ENCODE results near the gene CHTF8.

CHTF8 gene

GRCh38 chr16:69169051-69169450 lies 36.7 kb upstream of the CHTF8 start:
- H3K4me1 ChIP-seq (ENCODE audit: control insufficient read depth in 2 of 2, insufficient read depth in 1 of 2, low read depth in 1 of 2, low read length in 2 of 2), result peaks cover 0 to 3% of the 10 kb centered on the region in 2 donors
- no peak overlapping the region for H3K4me2 ChIP-seq (ENCODE audit: insufficient read depth, low read length, poor library complexity, severe bottlenecking)
- H3K4me3 ChIP-seq (ENCODE audit: low read length in 2 of 2), result no peak overlapping the region
- peaks cover 23 to 78% of the 10 kb centered on the region in 2 donors for H3K36me3 ChIP-seq (replicated peaks in 1 of 2; ENCODE audit: control insufficient read depth in 2 of 2, insufficient read depth in 2 of 2, low read length in 2 of 2)
- H2BK5ac ChIP-seq (ENCODE audit: low read length), result no peak overlapping the region
- no peak overlapping the region for H3K23ac ChIP-seq (ENCODE audit: low read depth, low read length, poor library complexity)
- H3K27ac ChIP-seq (replicated peaks; ENCODE audit: low read length), result no peak overlapping the region
- no peak overlapping the region for H2BK120ac ChIP-seq (ENCODE audit: low read depth, low read length)
- no peak overlapping the region for H2AK5ac ChIP-seq (ENCODE audit: low read depth, low read length)
- no peaks in the 10 kb centered on the region for H3K27me3 ChIP-seq (ENCODE audit: control insufficient read depth in 3 of 3, insufficient read depth in 3 of 3, low read depth in 1 of 3, low read length in 3 of 3)
- H3K14ac ChIP-seq (ENCODE audit: low read length), result no peak overlapping the region
- no CpG with 5 or more reads among the region's 4 CpGs for WGBS, 2 donors (ENCODE audit: extremely low coverage in 2 of 2, insufficient read length in 2 of 2, insufficient replicate concordance in 1 of 2)
- H4K91ac ChIP-seq (ENCODE audit: low read depth, low read length, poor library complexity), result no peak overlapping the region
- no peaks in the 10 kb centered on the region for H3K9me3 ChIP-seq (replicated peaks in 1 of 2; ENCODE audit: control insufficient read depth in 2 of 2, insufficient read depth in 1 of 2, low read depth in 1 of 2, low read length in 2 of 2)
- no peak overlapping the region for H3K18ac ChIP-seq (ENCODE audit: low read length)
- H2AFZ ChIP-seq (ENCODE audit: low read length), result no peak overlapping the region
- H3K4ac ChIP-seq (ENCODE audit: low read length), result no peak overlapping the region
- DNase-seq (ENCODE audit: low spot score), result no peak
- H2BK12ac ChIP-seq (ENCODE audit: low read length), result no peak overlapping the region
- H3K79me1 ChIP-seq (ENCODE audit: low read depth, low read length), result no peaks in the 10 kb centered on the region
- no peak overlapping the region for H4K8ac ChIP-seq (ENCODE audit: low read depth, low read length)
- no peak overlapping the region for H3K9ac ChIP-seq (ENCODE audit: low read depth, low read length, poor library complexity)
- no peak overlapping the region for H2BK15ac ChIP-seq (ENCODE audit: low read length)

GRCh38 chr16:69166946-69167930 lies 34.9 kb upstream of the CHTF8 start:
- Histone ChIP-seq H3K79me1 (ENCODE audit: low read depth, low read length) (no peaks in the 10 kb centered on the region), H4K91ac (ENCODE audit: low read depth, low read length, poor library complexity) (no peak overlapping the region), H3K27ac (replicated peaks; ENCODE audit: low read length) (no peak overlapping the region), H3K9me3 (replicated peaks in 1 of 2; ENCODE audit: control insufficient read depth in 2 of 2, insufficient read depth in 1 of 2, low read depth in 1 of 2, low read length in 2 of 2) (no peaks in the 10 kb centered on the region), H3K9ac (ENCODE audit: low read depth, low read length, poor library complexity) (no peak overlapping the region), H3K4ac (ENCODE audit: low read length) (no peak overlapping the region), H2BK12ac (ENCODE audit: low read length) (no peak overlapping the region), H2BK5ac (ENCODE audit: low read length) (no peak overlapping the region), H2AFZ (ENCODE audit: low read length) (no peak overlapping the region), H3K4me2 (ENCODE audit: insufficient read depth, low read length, poor library complexity, severe bottlenecking) (no peak overlapping the region), H3K36me3 (replicated peaks in 1 of 2; ENCODE audit: control insufficient read depth in 2 of 2, insufficient read depth in 2 of 2, low read length in 2 of 2) (peaks cover 27 to 86% of the 10 kb centered on the region in 2 donors), H3K27me3 (ENCODE audit: control insufficient read depth in 3 of 3, insufficient read depth in 3 of 3, low read depth in 1 of 3, low read length in 3 of 3) (no peaks in the 10 kb centered on the region), H2BK15ac (ENCODE audit: low read length) (no peak overlapping the region), H2AK5ac (ENCODE audit: low read depth, low read length) (no peak overlapping the region), H3K4me1 (ENCODE audit: control insufficient read depth in 2 of 2, insufficient read depth in 1 of 2, low read depth in 1 of 2, low read length in 2 of 2) (peaks cover 0 to 3% of the 10 kb centered on the region in 2 donors), H2BK120ac (ENCODE audit: low read depth, low read length) (no peak overlapping the region), H3K23ac (ENCODE audit: low read depth, low read length, poor library complexity) (no peak overlapping the region), H3K4me3 (ENCODE audit: low read length in 2 of 2) (no peak overlapping the region), H3K18ac (ENCODE audit: low read length) (no peak overlapping the region), H4K8ac (ENCODE audit: low read depth, low read length) (no peak overlapping the region), H3K14ac (ENCODE audit: low read length) (no peak overlapping the region)
- no CpG with 5 or more reads among the region's 7 CpGs for WGBS, 2 donors (ENCODE audit: extremely low coverage in 2 of 2, insufficient read length in 2 of 2, insufficient replicate concordance in 1 of 2)
- DNase-seq (ENCODE audit: low spot score), result no peak

- H4K91ac ChIP-seq (ENCODE audit: low read depth, low read length, poor library complexity), result no peak overlapping the region
- H2BK12ac ChIP-seq (ENCODE audit: low read length), result no peak overlapping the region
- no peaks in the 10 kb centered on the region for H3K9me3 ChIP-seq (replicated peaks in 1 of 2; ENCODE audit: control insufficient read depth in 2 of 2, insufficient read depth in 1 of 2, low read depth in 1 of 2, low read length in 2 of 2)
- H3K9ac ChIP-seq (ENCODE audit: low read depth, low read length, poor library complexity), result no peak overlapping the region
- H3K4ac ChIP-seq (ENCODE audit: low read length), result no peak overlapping the region
- WGBS, 2 donors (ENCODE audit: extremely low coverage in 2 of 2, insufficient read length in 2 of 2, insufficient replicate concordance in 1 of 2), result no CpG with 5 or more reads among the region's 8 CpGs
- no peak overlapping the region for H3K23ac ChIP-seq (ENCODE audit: low read depth, low read length, poor library complexity)
- no peak overlapping the region for H3K4me2 ChIP-seq (ENCODE audit: insufficient read depth, low read length, poor library complexity, severe bottlenecking)
- peaks cover 2% of the 10 kb centered on the region for H3K79me1 ChIP-seq (ENCODE audit: low read depth, low read length)
- no peak overlapping the region for H3K27ac ChIP-seq (replicated peaks; ENCODE audit: low read length)
- no peak overlapping the region for H2BK120ac ChIP-seq (ENCODE audit: low read depth, low read length)
- H3K18ac ChIP-seq (ENCODE audit: low read length), result no peak overlapping the region
- H3K36me3 ChIP-seq (replicated peaks in 1 of 2; ENCODE audit: control insufficient read depth in 2 of 2, insufficient read depth in 2 of 2, low read length in 2 of 2), result peaks cover 30 to 90% of the 10 kb centered on the region in 2 donors
- H2BK5ac ChIP-seq (ENCODE audit: low read length), result no peak overlapping the region
- H3K14ac ChIP-seq (ENCODE audit: low read length), result no peak overlapping the region
- no peak overlapping the region for H2AFZ ChIP-seq (ENCODE audit: low read length)
- no peak overlapping the region for H2AK5ac ChIP-seq (ENCODE audit: low read depth, low read length)
- H3K4me1 ChIP-seq (ENCODE audit: control insufficient read depth in 2 of 2, insufficient read depth in 1 of 2, low read depth in 1 of 2, low read length in 2 of 2), result peaks cover 0 to 3% of the 10 kb centered on the region in 2 donors
- H3K27me3 ChIP-seq (ENCODE audit: control insufficient read depth in 3 of 3, insufficient read depth in 3 of 3, low read depth in 1 of 3, low read length in 3 of 3), result no peaks in the 10 kb centered on the region
- DNase-seq (ENCODE audit: low spot score), result no peak
- no peak overlapping the region for H3K4me3 ChIP-seq (ENCODE audit: low read length in 2 of 2)
- no peak overlapping the region for H2BK15ac ChIP-seq (ENCODE audit: low read length)
- no peak overlapping the region for H4K8ac ChIP-seq (ENCODE audit: low read depth, low read length)
Measured at GRCh38 chr16:69166221-69166833, 33.9 kb upstream of the CHTF8 start.

GRCh38 chr16:69165584-69165983 lies 33.2 kb upstream of the CHTF8 start:
- no peak overlapping the region for H3K9ac ChIP-seq (ENCODE audit: low read depth, low read length, poor library complexity)
- no peak overlapping the region for H3K4me2 ChIP-seq (ENCODE audit: insufficient read depth, low read length, poor library complexity, severe bottlenecking)
- no peak overlapping the region for H2BK12ac ChIP-seq (ENCODE audit: low read length)
- H3K18ac ChIP-seq (ENCODE audit: low read length), result no peak overlapping the region
- no peak overlapping the region for H2AFZ ChIP-seq (ENCODE audit: low read length)
- no peak overlapping the region for H4K91ac ChIP-seq (ENCODE audit: low read depth, low read length, poor library complexity)
- H3K14ac ChIP-seq (ENCODE audit: low read length), result no peak overlapping the region
- H3K79me1 ChIP-seq (ENCODE audit: low read depth, low read length), result peaks cover 2% of the 10 kb centered on the region
- H3K23ac ChIP-seq (ENCODE audit: low read depth, low read length, poor library complexity), result no peak overlapping the region
- no peak overlapping the region for H4K8ac ChIP-seq (ENCODE audit: low read depth, low read length)
- H2AK5ac ChIP-seq (ENCODE audit: low read depth, low read length), result no peak overlapping the region
- no peak for DNase-seq (ENCODE audit: low spot score)
- peaks cover 32 to 94% of the 10 kb centered on the region in 2 donors for H3K36me3 ChIP-seq (replicated peaks in 1 of 2; ENCODE audit: control insufficient read depth in 2 of 2, insufficient read depth in 2 of 2, low read length in 2 of 2)
- no peak overlapping the region for H2BK120ac ChIP-seq (ENCODE audit: low read depth, low read length)
- no peak overlapping the region for H3K4me3 ChIP-seq (ENCODE audit: low read length in 2 of 2)
- no peak overlapping the region for H3K4ac ChIP-seq (ENCODE audit: low read length)
- whole genome bisulfite sequencing, 2 donors (ENCODE audit: extremely low coverage in 2 of 2, insufficient read length in 2 of 2, insufficient replicate concordance in 1 of 2), result no CpG with 5 or more reads among the region's 6 CpGs
- no peaks in the 10 kb centered on the region for H3K9me3 ChIP-seq (replicated peaks in 1 of 2; ENCODE audit: control insufficient read depth in 2 of 2, insufficient read depth in 1 of 2, low read depth in 1 of 2, low read length in 2 of 2)
- no peak overlapping the region for H2BK5ac ChIP-seq (ENCODE audit: low read length)
- no peak overlapping the region for H3K27ac ChIP-seq (replicated peaks; ENCODE audit: low read length)
- no peak overlapping the region for H2BK15ac ChIP-seq (ENCODE audit: low read length)
- H3K4me1 ChIP-seq (ENCODE audit: control insufficient read depth in 2 of 2, insufficient read depth in 1 of 2, low read depth in 1 of 2, low read length in 2 of 2), result no peaks in the 10 kb centered on the region
- H3K27me3 ChIP-seq (ENCODE audit: control insufficient read depth in 3 of 3, insufficient read depth in 3 of 3, low read depth in 1 of 3, low read length in 3 of 3), result no peaks in the 10 kb centered on the region
